Prostate gland (tissue), 2 donors: Measurements from ENCODE around the gene CAPNS1.

Source experiments
- CTCF ChIP-seq, 4 experiments: fragments of 200-600 bp in 2 of 4; fragments of 450-650 bp in 2 of 4; sonication (generic) in 2 of 4; IDR thresholded peaks; 1 replicate in 3 of 4; 2 replicates in 1 of 4; pipeline ENCODE4 v1.5.1; 2016 to 2019; ENCODE audit warnings: antibody characterized with exemption in 4 of 4, mild to moderate bottlenecking in 2 of 4, moderate library complexity in 2 of 4
- POLR2A ChIP-seq: fragments of 450-650 bp; IDR thresholded peaks from one replicate; pipeline ENCODE4 v1.6.1; 2016; ENCODE audit warnings: antibody characterized with exemption, mild to moderate bottlenecking

- TF ChIP-seq POLR2A (no peak), CTCF (IDR thresholded peaks at IDR 0.05) (no peak)
These were observed 10.7 kb downstream of the CAPNS1 start for GRCh38 chr19:36150586-36150985.
